OCI-LY3 (cell line): ENCODE results near the gene PPP1R12B.
"Not testable (repeated sequence)": the region's sequence is repeated elsewhere in the genome, so short reads cannot be mapped to it uniquely, and the experiment has no call there.

Experiments
- H2AFZ ChIP-seq: fragments of 200-600, 300-600 bp; shearing (Covaris generic); 2 replicates; pipeline ENCODE4 v1.6.0; 2014; ENCODE audit warnings: antibody characterized with exemption, low read depth, low read length
- H3K27ac ChIP-seq: fragments of 200-600, 300-600 bp; sonication (generic); 2 replicates; pipeline ENCODE4 v1.5.1; 2014; ENCODE audit warnings: mild to moderate bottlenecking, low read length, moderate library complexity, mixed read lengths
- H3K27me3 ChIP-seq: fragments of 200-600, 300-600 bp; sonication (generic); 2 replicates; pipeline ENCODE4 v1.6.1; 2014; ENCODE audit warnings: low read depth, low read length, mixed read lengths
- H3K36me3 ChIP-seq: fragments of 200-600, 300-600 bp; sonication (generic); replicated peaks from 2 replicates; pipeline ENCODE3; 2014; ENCODE audit warnings: low read depth, low read length, mixed read lengths
- H3K4me1 ChIP-seq: fragments of 300-600, 200-600 bp; sonication (generic); 2 replicates; pipeline ENCODE4 v1.6.1; 2014; ENCODE audit warnings: low read length, mixed read lengths
- H3K4me2 ChIP-seq: fragments of 200-600, 300-600 bp; sonication (generic); 2 replicates; pipeline ENCODE4 v1.6.1; 2014; ENCODE audit warnings: low read length, mixed read lengths
- H3K4me3 ChIP-seq: fragments of 300-600, 200-600 bp; sonication (generic); 2 replicates; pipeline ENCODE4 v1.5.1; 2014; ENCODE audit warnings: antibody characterized with exemption, mild to moderate bottlenecking, low read length, moderate library complexity
- H3K79me2 ChIP-seq: fragments of 300-600, 200-600 bp; shearing (Covaris generic); 2 replicates; pipeline ENCODE4 v1.6.1; 2014; ENCODE audit warnings: mild to moderate bottlenecking, low read length, mixed read lengths
- H3K9ac ChIP-seq: fragments of 300-600, 200-600 bp; shearing (Covaris generic); 2 replicates; pipeline ENCODE4 v1.6.0; 2014; ENCODE audit warnings: mild to moderate bottlenecking, low read length, moderate library complexity
- H3K9me3 ChIP-seq: fragments of 200-600, 300-600 bp; shearing (Covaris generic); 2 replicates; pipeline ENCODE4 v1.6.1; 2014; ENCODE audit warnings: low read length, mixed read lengths; ENCODE audit not compliant: insufficient read depth
- H4K20me1 ChIP-seq: fragments of 200-600, 300-600 bp; sonication (generic); 2 replicates; pipeline ENCODE4 v1.6.1; 2016; ENCODE audit warnings: low read length, mixed read lengths; ENCODE audit not compliant: insufficient read depth
- CTCF ChIP-seq: fragments of 200-600, 300-600 bp; sonication (generic); IDR thresholded peaks from 2 replicates; pipeline ENCODE4 v1.5.1; 2014; ENCODE audit warnings: antibody characterized with exemption, low read length, low read depth
- EZH2phosphoT487 ChIP-seq: fragments of 200-600 bp; shearing (Covaris generic); IDR thresholded peaks from 2 replicates; pipeline ENCODE4 v1.6.1; 2018; ENCODE audit warnings: antibody characterized with exemption, mixed run types, low read depth

The PPP1R12B gene

GRCh38 chr1:202624781-202625108 lies 276.2 kb downstream of the PPP1R12B start:
- H3K27me3 ChIP-seq, result peaks cover 85% of the 10 kb centered on the region
- H3K9ac ChIP-seq, result no peak overlapping the region
- H3K36me3 ChIP-seq, result no peaks in the 10 kb centered on the region
- no peak overlapping the region for H3K4me2 ChIP-seq
- H3K4me3 ChIP-seq, result no peak overlapping the region
- H3K9me3 ChIP-seq, result no peaks in the 10 kb centered on the region
- no peaks in the 10 kb centered on the region for H3K79me2 ChIP-seq
- no peak overlapping the region for H3K27ac ChIP-seq
- TF ChIP-seq EZH2phosphoT487 (no peak), CTCF (no peak)
- no peak overlapping the region for H2AFZ ChIP-seq
- peaks cover 8% of the 10 kb centered on the region for H3K4me1 ChIP-seq
- H4K20me1 ChIP-seq, result peaks cover 18% of the 10 kb centered on the region

- TF ChIP-seq CTCF, result peak; percentile 53
- TF ChIP-seq EZH2phosphoT487, result no peak
- no peak overlapping the region for H3K4me2 ChIP-seq
- peaks cover 83% of the 10 kb centered on the region for H3K27me3 ChIP-seq
- H2AFZ ChIP-seq, result no peak overlapping the region
- H3K4me3 ChIP-seq, result no peak overlapping the region
- H3K9ac ChIP-seq, result no peak overlapping the region
- no peak overlapping the region for H3K27ac ChIP-seq
- H3K79me2 ChIP-seq, result no peaks in the 10 kb centered on the region
- H3K4me1 ChIP-seq, result peaks cover 8% of the 10 kb centered on the region
- peaks cover 19% of the 10 kb centered on the region for H4K20me1 ChIP-seq
- H3K9me3 ChIP-seq, result no peaks in the 10 kb centered on the region
- H3K36me3 ChIP-seq, result no peaks in the 10 kb centered on the region
These were observed 277.2 kb downstream of the PPP1R12B start for GRCh38 chr1:202625416-202626360.

- peaks cover 19% of the 10 kb centered on the region for H4K20me1 ChIP-seq
- H3K9ac ChIP-seq, H3K79me2 ChIP-seq, H3K4me2 ChIP-seq, H3K36me3 ChIP-seq, H2AFZ ChIP-seq, H3K4me1 ChIP-seq, H3K27ac ChIP-seq, H3K9me3 ChIP-seq, H3K4me3 ChIP-seq: not testable (repeated sequence)
- peaks cover 83% of the 10 kb centered on the region for H3K27me3 ChIP-seq
These were observed 278.5 kb downstream of the PPP1R12B start for GRCh38 chr1:202627036-202627435.

GRCh38 chr1:202627841-202628565 lies 279.5 kb downstream of the PPP1R12B start:
- Histone ChIP-seq H4K20me1 (peaks cover 18% of the 10 kb centered on the region), H3K9me3 (no peaks in the 10 kb centered on the region), H2AFZ (no peak overlapping the region), H3K79me2 (no peaks in the 10 kb centered on the region), H3K36me3 (no peaks in the 10 kb centered on the region), H3K27ac (no peak overlapping the region), H3K4me2 (no peak overlapping the region), H3K4me1 (peaks cover 8% of the 10 kb centered on the region), H3K9ac (no peak overlapping the region), H3K27me3 (peaks cover 77% of the 10 kb centered on the region), H3K4me3 (no peak overlapping the region)
- no peak for TF ChIP-seq EZH2phosphoT487
- TF ChIP-seq CTCF, result no peak
